Measurements from ENCODE around the gene EMX2.

EMX2 gene

DNA sequence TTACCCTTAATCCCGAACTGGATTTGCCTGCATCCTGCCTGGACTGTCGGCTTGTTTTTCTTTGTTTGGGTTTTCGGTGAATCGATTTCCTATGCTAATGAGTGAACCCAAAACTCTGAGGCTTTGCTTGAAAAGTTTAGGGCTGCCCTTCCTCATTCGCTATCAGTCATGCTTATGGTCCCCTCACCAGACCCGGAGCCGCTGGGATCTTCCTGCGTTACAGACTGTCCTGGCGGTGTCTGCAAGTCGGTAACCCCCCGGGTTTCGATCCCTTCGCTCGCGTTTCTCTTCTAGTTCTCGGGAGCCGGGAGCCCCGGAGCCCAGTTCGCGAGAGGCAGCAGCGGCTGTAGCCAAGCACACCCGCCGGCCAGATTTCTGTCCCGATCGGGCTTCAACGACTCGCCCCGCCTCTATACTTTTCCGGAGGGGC is 2.2 kb downstream of the EMX2 start:
- no peak for DNase-seq (ENCODE audit: low spot score)

DNA sequence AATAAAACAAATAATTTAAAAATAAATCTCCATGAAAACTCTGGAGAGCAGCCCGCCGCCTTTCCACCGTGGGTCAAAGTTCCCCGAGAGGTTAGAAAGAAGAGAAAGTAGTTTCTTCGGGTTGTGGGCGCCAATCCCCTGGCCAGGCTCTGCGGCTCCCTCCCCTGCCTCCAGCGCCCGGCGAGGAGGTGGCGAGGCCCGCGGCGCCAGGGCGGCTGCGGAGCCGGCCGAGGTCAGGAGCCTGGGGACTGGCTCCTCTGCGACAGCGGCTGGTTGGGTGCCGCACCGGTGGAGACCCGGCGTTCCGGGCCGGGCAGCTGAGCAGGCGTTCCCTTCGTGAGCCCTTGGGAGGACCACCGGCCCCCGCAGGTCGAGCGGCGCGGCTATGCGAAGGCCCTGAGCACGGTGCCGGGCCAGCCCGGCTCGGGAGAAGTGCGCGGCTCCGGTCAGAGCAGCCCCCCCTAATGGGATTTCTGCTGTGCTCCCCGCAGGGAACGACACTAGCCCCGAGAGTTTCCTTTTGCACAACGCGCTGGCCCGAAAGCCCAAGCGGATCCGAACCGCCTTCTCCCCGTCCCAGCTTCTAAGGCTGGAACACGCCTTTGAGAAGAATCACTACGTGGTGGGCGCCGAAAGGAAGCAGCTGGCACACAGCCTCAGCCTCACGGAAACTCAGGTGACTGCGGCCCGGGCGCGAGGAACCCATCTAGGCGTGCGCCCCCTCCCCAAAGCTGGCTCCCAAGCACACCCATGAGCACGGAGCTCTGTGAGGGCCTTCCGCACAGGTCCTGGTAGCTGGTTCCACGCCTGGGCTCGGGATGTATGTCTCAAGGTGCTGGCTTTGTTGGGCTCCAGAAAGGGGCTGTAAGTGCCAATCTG is 2.8 kb downstream of the EMX2 start:
- no peak for DNase-seq (ENCODE audit: low spot score)

DNA sequence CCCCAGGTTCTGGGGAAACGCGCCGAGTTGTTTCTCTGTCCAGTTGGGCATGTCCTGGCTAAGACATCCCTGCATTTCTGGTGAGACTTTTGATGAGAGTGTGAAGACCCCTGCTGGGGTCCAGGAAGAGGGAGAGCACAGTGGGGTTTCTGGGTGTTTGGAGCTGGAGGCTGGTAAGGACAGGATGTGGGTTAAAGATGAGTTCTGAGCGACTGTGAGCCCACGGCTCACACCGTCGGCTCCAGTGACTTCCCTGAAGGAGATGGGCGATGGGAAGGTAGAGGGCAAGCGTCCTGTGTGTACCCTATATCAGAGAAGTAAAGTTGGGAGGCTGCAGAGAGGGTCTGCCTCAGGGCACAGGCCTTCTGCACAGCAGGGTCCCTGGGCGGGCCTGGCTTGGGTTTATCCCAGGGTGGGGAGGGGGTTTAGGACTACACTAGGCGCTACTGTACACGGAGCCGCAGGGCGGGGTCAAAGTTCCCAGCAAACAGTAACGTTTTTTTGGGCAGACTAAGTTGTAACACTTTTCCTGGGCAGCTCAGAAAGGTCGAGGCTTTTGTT is 3.6 kb downstream of the EMX2 start:
- DNase-seq (ENCODE audit: low spot score): no peak

DNA sequence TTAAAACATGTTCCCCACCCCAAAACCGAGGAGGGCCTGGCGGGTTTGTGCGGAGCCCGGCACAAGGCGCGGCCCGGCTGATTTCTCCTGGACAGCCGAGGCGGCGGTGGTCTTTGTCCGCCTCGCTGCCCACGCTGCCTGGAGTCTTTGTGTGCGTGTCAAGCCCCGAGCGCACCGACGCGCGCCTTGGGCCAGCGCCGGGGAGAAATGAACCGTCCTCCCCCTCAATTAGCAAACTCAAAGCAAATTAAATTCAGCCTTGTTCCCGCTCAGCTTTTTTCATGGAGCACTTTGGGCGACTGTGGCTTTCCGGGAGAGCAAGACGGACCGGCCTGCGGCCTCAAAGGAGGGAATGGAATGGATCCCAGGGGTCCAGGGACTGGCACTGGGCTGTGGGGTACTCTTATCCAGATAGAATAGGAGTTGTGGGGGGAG is 4.1 kb downstream of the EMX2 start:
- DNase-seq (ENCODE audit: low spot score): no peak

DNA sequence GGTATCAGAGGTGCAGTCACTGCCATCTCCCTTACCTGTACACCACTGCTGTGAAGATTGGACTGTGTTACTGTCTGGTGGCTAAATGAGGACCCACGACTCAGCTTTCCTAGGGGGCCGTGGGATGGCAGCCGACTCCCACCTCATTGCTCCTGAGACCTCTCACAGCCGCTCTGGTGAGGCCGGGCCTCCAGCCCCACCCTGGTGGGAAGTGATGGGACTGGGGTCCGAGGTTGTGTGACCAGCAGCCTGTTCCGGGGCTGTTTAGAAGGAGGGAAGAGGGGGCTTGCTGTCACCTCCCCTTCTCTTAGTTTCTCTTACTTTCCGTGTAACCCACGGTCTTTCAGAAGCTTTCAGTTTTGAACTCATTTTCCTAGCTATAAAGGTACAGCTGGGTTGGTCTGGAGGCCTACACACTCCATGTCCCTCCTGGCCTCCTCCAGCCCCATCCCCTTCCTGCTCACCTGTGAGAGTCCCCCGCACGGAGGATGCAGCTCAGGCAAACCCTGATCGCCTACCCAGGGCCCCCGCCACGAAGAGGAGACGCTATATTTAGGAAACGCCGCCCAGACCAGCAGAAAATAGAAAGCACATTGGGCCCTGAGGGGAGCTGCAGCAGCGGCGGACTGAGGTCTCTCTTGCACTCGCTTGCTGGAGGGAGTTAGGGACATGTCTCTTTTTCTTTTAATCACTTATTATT is 4.6 kb downstream of the EMX2 start:
- no peak for DNase-seq (ENCODE audit: low spot score)

DNA sequence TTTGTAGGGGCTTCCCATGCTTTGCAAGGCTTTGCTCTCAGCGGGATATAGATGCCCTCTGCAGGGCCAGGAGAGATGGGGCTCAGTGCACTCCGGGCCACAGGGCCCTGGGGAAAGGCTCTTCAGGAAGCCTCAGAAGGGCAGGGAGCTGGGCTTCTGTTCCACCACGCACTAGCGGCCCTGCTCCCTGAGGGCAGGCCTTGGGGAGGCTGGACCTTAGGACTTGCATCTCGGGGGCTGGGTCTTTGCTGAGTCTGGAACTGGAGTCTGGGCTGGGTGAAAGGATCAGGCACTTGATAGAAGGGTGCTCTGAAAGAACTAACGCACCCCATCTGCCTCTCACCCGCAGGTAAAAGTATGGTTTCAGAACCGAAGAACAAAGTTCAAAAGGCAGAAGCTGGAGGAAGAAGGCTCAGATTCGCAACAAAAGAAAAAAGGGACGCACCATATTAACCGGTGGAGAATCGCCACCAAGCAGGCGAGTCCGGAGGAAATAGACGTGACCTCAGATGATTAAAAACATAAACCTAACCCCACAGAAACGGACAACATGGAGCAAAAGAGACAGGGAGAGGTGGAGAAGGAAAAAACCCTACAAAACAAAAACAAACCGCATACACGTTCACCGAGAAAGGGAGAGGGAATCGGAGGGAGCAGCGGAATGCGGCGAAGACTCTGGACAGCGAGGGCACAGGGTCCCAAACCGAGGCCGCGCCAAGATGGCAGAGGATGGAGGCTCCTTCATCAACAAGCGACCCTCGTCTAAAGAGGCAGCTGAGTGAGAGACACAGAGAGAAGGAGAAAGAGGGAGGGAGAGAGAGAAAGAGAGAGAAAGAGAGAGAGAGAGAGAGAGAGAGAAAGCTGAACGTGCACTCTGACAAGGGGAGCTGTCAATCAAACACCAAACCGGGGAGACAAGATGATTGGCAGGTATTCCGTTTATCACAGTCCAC is 5.4 kb downstream of the EMX2 start:
- DNase-seq (ENCODE audit: low spot score): no peak

DNA sequence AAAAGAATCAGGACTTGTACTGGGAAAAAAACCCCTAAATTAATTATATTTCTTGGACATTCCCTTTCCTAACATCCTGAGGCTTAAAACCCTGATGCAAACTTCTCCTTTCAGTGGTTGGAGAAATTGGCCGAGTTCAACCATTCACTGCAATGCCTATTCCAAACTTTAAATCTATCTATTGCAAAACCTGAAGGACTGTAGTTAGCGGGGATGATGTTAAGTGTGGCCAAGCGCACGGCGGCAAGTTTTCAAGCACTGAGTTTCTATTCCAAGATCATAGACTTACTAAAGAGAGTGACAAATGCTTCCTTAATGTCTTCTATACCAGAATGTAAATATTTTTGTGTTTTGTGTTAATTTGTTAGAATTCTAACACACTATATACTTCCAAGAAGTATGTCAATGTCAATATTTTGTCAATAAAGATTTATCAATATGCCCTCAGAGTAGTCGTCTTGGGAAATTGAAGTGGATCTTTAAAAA is 6.6 kb downstream of the EMX2 start:
- DNase-seq (ENCODE audit: low spot score): no peak

DNA sequence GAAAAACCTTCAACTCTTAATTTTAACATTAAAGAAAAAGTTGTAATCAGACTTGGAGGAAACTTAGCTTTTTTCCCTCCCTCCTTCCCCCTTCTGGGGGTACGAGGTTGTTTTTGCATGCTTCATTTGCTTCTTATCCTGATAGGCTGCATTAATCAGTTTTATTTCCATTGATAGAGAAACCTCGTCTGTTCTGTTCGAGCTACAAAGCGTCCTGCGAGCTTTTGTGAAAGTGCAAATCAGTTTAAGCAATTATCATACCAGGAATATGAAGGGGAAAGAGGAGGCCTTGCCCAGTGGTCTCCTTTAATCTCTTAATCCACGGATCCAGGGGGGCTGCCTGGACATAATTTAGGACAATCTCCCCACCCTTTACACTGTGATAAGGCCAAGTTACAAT is 7.5 kb downstream of the EMX2 start:
- no peak for DNase-seq (ENCODE audit: low spot score)

DNA sequence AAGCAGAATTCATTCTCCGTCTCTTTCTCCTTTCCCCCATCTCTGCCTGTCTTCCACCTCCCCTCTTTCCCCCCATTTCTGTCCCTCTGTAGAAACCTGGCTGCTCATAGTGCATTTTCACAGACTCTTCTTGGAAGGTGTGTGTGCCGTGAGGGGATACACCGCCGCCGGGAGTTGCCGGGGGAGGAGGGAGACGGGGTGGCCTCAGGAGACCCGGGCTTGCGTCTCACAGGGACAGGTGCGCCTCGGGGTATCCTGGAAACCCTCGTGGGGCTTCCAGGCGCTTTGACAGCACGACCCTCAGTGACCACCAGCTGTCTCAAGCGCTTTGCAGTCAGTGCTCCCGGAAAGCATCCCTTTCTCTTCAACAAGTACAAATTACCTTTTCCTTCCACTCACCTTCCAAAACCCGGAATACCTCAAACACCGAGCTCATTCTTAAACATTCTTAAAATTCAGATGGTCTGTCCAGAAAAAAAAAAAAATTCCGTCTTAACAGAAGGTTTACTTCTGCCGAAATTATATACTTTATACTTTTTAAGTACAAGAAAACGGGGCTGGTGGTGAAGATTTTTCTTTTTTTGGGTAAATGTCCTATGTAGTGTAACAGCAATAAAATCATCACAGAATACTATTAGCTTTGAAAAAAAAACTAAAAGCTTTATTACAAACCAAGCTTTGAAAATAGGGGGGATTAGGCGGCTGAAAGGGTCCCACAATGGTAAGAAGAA is 8.2 kb downstream of the EMX2 start:
- DNase-seq (ENCODE audit: low spot score): no peak

DNA sequence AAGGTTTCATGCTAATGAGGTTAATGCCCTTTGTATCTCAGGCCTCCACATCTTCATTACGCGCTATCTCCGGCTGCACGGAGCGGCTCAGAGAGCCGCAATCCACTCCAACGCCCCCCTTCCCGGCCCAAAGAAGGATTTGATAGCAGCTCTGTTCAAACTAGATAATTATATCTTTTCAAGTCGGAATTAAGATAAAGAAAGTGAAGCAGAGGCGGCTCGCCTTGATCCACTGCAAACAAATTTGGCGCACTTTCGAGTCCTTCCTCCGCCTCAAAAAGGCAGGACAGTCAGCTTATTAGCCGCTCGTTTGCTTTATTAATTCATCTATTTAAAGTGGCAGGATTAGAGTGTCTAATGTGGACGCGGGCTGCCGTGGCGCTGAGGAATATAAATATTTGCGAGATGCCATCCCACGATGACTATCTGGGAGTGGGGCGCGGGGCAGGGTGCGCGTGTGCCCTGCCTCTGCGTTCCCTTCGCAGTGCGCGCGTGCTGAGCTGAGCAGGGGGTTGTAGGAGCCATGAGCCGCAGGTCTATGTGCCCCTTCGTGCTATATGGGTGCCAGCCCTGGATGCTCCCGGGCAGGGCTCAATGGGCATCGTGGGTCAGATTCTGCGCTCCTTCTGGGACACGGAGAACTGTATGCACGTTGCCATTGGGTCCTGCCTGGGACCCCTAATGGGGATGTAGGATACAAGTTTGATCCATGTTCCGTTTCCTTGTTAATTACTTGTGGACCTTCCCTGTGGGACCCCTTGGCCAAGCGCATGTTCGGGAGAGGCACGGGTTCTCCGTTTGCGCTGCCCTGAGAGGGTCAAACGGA is 9.0 kb downstream of the EMX2 start:
- DNase-seq (ENCODE audit: low spot score): no peak

DNA sequence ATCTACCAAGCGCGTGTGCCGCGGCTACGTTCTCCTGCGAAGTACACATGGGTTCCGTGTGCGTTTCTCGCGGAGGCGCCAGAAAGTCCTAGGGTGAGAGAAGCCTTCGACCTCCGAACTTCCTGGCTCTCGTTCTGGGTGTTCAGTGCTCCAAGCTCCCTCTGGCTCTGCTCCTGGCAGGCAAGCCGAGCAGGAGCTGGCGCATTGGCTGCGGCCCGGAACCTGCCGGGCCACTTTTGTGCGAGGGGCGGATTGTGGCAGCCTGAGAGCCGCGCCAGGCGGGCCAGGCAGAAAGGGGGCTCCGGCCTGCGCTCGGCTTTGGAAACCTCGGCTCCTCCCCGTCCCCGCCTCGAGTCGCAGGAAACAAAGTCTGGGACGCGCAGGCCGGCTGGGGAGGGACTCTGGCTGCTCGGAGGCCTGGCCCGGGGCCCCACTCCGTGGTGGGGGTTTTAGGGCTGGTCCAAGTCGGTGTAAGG is 9.6 kb downstream of the EMX2 start:
- DNase-seq (ENCODE audit: low spot score): no peak

DNA sequence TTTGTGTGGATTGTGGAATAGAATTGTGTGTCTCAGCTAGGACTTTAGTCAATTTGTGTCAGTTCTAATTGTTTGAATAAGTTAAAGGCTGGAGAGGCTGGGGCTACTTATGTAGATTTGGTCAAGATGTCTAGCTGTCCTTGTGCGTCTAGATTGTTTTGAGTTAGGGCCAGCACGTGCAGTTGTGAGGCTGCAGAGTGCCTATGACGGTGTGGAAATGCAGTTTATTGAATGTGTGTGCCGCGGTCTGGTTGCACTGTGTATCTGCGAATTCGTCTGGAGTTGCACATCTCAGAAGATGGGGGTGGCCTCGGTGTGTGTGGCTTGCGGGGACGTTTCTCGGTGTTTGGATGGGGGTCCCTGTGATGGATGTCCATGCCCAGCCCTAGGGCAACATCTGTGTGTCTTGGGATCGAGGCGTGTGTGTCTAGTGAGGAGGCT is 10.2 kb downstream of the EMX2 start:
- DNase-seq (ENCODE audit: low spot score): no peak

DNA sequence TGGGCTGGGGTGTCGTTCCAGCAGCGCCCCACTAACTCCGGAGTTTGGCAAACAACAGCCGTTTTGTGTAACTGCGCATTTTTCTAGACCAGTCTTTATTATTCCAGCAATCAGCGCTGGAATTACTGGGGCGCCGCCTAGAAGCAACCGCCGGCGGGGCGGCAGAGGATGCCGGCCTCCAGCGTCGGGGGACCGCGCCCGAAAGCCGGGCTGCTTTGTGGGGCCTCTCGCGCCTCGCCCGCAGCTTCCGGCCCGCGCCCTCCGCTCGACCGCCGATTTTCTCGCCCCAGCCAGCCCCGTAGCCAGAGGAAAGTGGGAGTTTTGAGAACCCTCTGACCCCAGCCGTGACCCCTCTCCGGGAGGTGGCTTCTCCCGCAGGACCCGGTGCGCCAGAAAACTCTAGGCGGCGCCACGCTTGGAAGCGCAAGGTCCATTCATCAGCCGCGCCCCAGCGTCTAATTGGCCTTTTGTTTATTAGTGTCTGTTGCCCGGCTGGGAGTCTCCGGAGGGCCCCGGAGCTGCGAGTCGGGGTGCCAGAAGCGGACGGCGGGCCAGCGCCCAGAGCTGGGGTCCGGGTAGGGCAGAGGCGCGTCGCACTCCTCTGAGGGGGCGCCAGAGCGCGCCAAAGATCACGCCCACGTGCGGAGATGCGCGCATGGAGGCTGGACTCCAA is 10.7 kb downstream of the EMX2 start:
- DNase-seq (ENCODE audit: low spot score): no peak

DNA sequence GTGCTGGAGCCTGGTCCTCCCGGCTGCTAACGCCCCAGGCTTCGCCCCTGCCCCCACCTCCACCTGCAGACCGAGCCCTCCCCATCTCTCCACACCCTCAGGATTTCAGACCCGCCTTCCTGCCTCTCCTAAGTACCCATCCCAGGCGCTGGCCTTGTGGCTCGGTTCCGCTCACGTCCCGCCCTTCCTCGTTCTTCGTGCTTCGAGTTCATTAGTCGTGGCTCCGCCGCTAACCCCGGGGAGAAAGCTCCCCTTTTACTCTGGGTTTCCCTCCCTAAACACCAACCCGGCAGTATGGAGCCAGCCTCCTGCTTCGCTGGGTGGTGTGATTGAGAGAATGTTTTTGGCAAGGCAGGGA is 11.2 kb downstream of the EMX2 start:
- DNase-seq (ENCODE audit: low spot score): no peak

DNA sequence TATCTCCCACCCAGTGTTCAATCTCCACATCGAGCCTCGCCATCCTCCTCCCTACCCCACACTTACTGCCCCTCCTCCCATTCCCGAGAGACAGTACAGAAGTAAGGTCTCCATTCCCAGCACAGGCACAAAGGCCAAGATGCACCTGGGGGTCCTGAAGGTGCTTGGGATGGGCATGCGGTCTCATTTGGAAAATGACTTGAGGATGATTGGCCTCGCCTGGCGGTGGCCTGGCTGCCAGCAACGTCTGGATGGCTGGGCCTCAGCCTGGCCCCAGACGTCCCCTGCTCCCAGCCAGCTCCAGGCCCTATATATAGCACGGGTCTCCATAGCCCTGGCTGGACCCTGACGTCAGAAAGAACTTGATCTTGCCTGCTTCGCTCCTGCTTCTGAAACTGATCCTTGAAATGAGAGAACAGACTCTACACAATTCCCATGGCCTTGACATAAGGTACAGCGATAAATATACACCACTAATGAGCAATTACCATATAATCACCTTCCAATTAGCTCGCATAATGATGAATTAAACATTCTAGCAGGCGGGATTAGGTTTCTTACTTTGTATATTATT is 11.8 kb downstream of the EMX2 start:
- DNase-seq (ENCODE audit: low spot score): no peak

DNA sequence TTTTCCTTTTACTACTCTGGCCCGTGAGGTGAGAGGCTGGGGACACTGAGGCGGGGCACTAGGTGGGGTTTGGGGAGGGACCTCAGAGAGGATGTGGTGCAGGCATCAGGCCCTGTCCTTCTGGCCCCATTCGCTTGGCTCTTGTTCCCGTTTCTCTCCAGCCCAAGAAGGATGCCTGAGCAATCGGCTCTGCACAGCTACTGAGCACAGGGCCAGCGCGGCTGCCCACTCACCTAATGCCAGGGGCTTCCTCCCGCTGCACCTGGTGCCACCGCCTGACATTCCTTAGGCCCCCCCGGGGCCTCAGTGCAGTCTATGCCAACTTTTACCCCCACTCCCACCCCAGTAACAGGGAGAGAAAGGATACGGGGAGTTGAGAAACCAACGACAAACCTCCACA is 12.5 kb downstream of the EMX2 start:
- no peak for DNase-seq (ENCODE audit: low spot score)

DNA sequence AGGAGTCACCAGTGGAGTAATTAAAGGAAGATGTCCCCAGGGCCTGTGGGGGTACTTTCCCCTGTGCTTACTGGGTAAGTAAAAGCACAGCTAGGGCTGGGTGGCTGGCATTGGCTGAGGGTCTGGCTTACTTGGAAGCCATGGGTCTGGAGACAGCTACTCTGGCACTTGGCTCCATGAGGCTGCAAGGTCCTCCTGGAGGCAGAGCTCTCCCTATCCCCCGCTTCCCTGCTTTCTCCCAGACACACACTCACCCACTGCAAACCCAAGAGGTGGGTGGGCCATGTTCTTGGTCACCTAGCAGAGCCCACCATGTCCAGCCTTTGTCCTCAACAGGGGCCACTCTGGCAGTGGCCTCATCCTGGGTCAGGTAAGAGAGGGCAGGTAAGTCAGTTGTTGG is 13.3 kb downstream of the EMX2 start:
- no peak for DNase-seq (ENCODE audit: low spot score)

DNA sequence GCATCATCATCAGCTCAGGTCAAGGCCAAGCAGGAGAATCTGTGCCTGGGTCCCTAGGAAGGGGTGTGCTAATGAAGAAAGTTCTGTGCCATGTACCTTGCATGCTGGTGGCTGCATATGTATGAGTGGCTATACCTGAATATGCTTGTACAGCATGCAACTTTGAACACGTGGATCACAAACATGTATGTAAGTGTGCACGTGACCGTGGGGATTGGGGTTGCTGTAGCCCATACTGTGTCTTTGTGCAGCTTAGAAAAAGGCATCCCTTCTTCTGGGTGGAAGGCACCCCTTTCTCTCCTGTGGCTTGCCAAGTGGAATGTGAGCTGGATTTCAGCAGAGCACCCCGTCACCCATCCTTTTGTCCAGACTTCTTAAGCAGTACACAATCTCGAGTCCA is 13.8 kb downstream of the EMX2 start:
- no peak for DNase-seq (ENCODE audit: low spot score)

DNA sequence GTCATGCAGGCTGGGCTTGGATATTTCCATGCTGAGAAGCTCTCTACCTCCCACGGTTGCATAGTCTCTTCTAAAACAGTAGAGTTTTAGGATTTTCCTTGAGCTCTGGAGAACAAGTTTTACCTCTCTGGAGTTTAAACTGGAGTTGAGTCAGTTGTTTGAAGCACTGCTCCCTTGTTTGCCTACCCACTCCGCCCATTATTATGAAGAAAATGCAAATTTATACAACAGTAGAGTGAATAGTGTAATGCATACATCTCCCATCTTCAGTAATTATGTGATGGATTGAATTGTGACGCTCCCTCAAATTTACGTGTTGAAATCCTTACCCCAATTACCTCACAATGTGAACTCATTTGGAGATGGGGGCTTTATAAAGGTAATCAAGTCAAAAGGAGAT is 17.2 kb downstream of the EMX2 start:
- DNase-seq (ENCODE audit: low spot score): no peak

Data from HuH-7.5 (cell line).